A549 (cell line): ENCODE data around the gene KCNQ1OT1. TPM values are rescaled to one million over a fixed set of nuclear protein-coding genes. Genes with fewer than 3 reads are reported as not detected.

Experiments used
- ATAC-seq, 2 experiments: fragments of 200-7000 bp in 1 of 2; fragments of >200 bp in 1 of 2; cut with Nextera tagmentation in 1 of 2; cut with Tn5 transposase in 1 of 2; 3 replicates each; pipeline versions ENCODE4 v1.8.0 to v1.9.1; 2018 to 2020; ENCODE audit warnings: mild to moderate bottlenecking in 1 of 2, moderate library complexity in 1 of 2
- CTCF ChIA-PET: fragments of 300-600 bp; sonication (Branson Sonifier 250); formaldehyde crosslinking; extraction: SDS; loops from one replicate; lab custom pipeline; 2021; ENCODE audit warnings: antibody characterized with exemption, inconsistent platforms; lab: Yijun Ruan, JAX
- POLR2A ChIA-PET: fragments of 350-600 bp; formaldehyde crosslinking; extraction: SDS; loops from one replicate; lab custom pipeline; 2021; ENCODE audit warnings: antibody characterized with exemption, inconsistent platforms; lab: Yijun Ruan, JAX
- DNase-seq, 2 experiments: peaks; one replicate each; pipeline versions ENCODE4 v3.0.0 to v3.0.0-alpha.2; 2011 to 2016; ENCODE audit warnings: low read depth in 1 of 2, low spot score in 1 of 2
- FAIRE-seq: peaks from 2 replicates; lab custom pipeline; 2011; peaks lifted over from hg19 to GRCh38; lab: Jason Lieb, UNC
- H3K27ac ChIP-seq, 2 experiments: fragments of >200 bp; sonication (Bioruptor Twin); formaldehyde crosslinking; 3 replicates each; pipeline ENCODE4 v1.5.1; 2016 to 2017
- H3K4me1 ChIP-seq: fragments of >200 bp; sonication (Bioruptor Twin); formaldehyde crosslinking; 3 replicates; pipeline ENCODE4 v1.6.1; 2016
- H3K4me2 ChIP-seq: fragments of >200 bp; sonication (Bioruptor Twin); formaldehyde crosslinking; 3 replicates; pipeline ENCODE4 v1.6.1; 2016
- H3K4me3 ChIP-seq: fragments of >200 bp; sonication (Bioruptor Twin); formaldehyde crosslinking; 3 replicates; pipeline ENCODE4 v1.5.1; 2016
- H3K9me3 ChIP-seq: fragments of >200 bp; sonication (Bioruptor Twin); formaldehyde crosslinking; 3 replicates; pipeline ENCODE4 v1.6.1; 2016
- CEBPB ChIP-seq, 2 experiments: fragments of >200 bp in 1 of 2; sonication (Bioruptor Twin) in 1 of 2; formaldehyde crosslinking in 1 of 2; IDR thresholded peaks; 2 replicates each; pipeline ENCODE4 v1.6.1; 2012 to 2016
- EHMT2 ChIP-seq: fragments of 200-600 bp; sonication (generic); IDR thresholded peaks from 2 replicates; pipeline ENCODE4 v1.6.1; 2016; ENCODE audit warnings: antibody characterized with exemption, low read depth, mild to moderate bottlenecking, moderate library complexity
- FOSL2 ChIP-seq, 2 experiments: fragments of 450-650 bp in 1 of 2; fragments of >200 bp in 1 of 2; sonication (Bioruptor Twin) in 1 of 2; formaldehyde crosslinking; IDR thresholded peaks; 2 replicates each; pipeline versions ENCODE4 v1.5.0 to v1.6.1; 2016 to 2020; ENCODE audit warnings: mild to moderate bottlenecking in 1 of 2, moderate library complexity in 1 of 2
- FOXS1 ChIP-seq: fragments of 250-450 bp; sonication (Bioruptor Pico); IDR thresholded peaks from 2 replicates; pipeline ENCODE4 v1.5.0; 2020; ENCODE audit warnings: mild to moderate bottlenecking, moderate library complexity
- HDAC2 ChIP-seq: fragments of 200-600 bp; sonication (generic); IDR thresholded peaks from 2 replicates; pipeline ENCODE4 v1.6.1; 2016
- HEYL ChIP-seq: fragments of 250-450 bp; sonication (Bioruptor Pico); IDR thresholded peaks from 2 replicates; pipeline ENCODE4 v1.8.0; 2021; ENCODE audit warnings: mild to moderate bottlenecking, moderate library complexity
- HOXA7 ChIP-seq: fragments of 250-450 bp; sonication (Bioruptor Pico); IDR thresholded peaks from 2 replicates; pipeline ENCODE4 v1.5.0; 2020; ENCODE audit warnings: mild to moderate bottlenecking, moderate library complexity
- HOXB5 ChIP-seq: fragments of 250-450 bp; sonication (Bioruptor Pico); IDR thresholded peaks from 2 replicates; pipeline ENCODE4 v1.5.0; 2020; ENCODE audit warnings: mild to moderate bottlenecking, moderate library complexity
- KDM1A ChIP-seq: fragments of 200-600 bp; sonication (generic); IDR thresholded peaks from 2 replicates; pipeline ENCODE4 v1.6.1; 2016; ENCODE audit warnings: low read depth, mild to moderate bottlenecking
- MAFK ChIP-seq: fragments of 450-650 bp; IDR thresholded peaks from 2 replicates; pipeline ENCODE4 v1.6.1; 2014; ENCODE audit not compliant: partially characterized antibody
- NPAS2 ChIP-seq: fragments of 250-450 bp; sonication (Bioruptor Pico); IDR thresholded peaks from 2 replicates; pipeline ENCODE4 v1.8.0; 2022; ENCODE audit warnings: mild to moderate bottlenecking, moderate library complexity, borderline replicate concordance
- POLR2A ChIP-seq: IDR thresholded peaks from 2 replicates; pipeline ENCODE4 v1.6.1; 2012; ENCODE audit warnings: mild to moderate bottlenecking, low read length
- RAD21 ChIP-seq, 2 experiments: fragments of >200 bp in 1 of 2; sonication (Bioruptor Twin) in 1 of 2; formaldehyde crosslinking in 1 of 2; IDR thresholded peaks in 1 of 2; conservative IDR thresholded peaks in 1 of 2; 2 replicates in 1 of 2; 3 replicates in 1 of 2; pipeline ENCODE4 v1.6.1; 2012 to 2018; ENCODE audit warnings: inconsistent platforms in 1 of 2
- RNF2 ChIP-seq: fragments of 200-600 bp; sonication (generic); IDR thresholded peaks from 2 replicates; pipeline ENCODE4 v1.6.1; 2016; ENCODE audit warnings: low read depth, mild to moderate bottlenecking, antibody characterized with exemption, moderate library complexity, borderline replicate concordance
- SREBF2 ChIP-seq: fragments of 450-650 bp; IDR thresholded peaks from 2 replicates; pipeline ENCODE4 v1.6.1; 2014; ENCODE audit warnings: mild to moderate bottlenecking, moderate library complexity
- TFCP2L1 ChIP-seq: fragments of 250-450 bp; sonication (Bioruptor Pico); IDR thresholded peaks from 2 replicates; pipeline ENCODE4 v1.5.0; 2021; ENCODE audit warnings: mild to moderate bottlenecking
- TP53 ChIP-seq: fragments of 250-450 bp; sonication (Bioruptor Pico); IDR thresholded peaks from 2 replicates; pipeline ENCODE4 v1.5.0; 2021; ENCODE audit warnings: mild to moderate bottlenecking, moderate library complexity
- ZC3H11A ChIP-seq: fragments of 450-650 bp; IDR thresholded peaks from 2 replicates; pipeline ENCODE4 v1.6.1; 2014; ENCODE audit warnings: antibody characterized with exemption, mild to moderate bottlenecking
- ZNF302 ChIP-seq: fragments of 250-450 bp; sonication (Bioruptor Pico); IDR thresholded peaks from 2 replicates; pipeline ENCODE4 v1.9.0; 2021; ENCODE audit warnings: inconsistent platforms, mild to moderate bottlenecking, moderate library complexity
- ZSCAN20 ChIP-seq: fragments of 250-450 bp; sonication (Bioruptor Pico); IDR thresholded peaks from 2 replicates; pipeline ENCODE4 v1.8.0; 2022; ENCODE audit warnings: mild to moderate bottlenecking, moderate library complexity
- WGBS: methylation state at CpG from one replicate; pipeline ENCODE4 v1.1.6; 2017; ENCODE audit errors: missing lambda C conversion rate; 5-methylcytosine and 5-hydroxymethylcytosine counted together
- polyA plus RNA-seq, 4 experiments: library from polyadenylated mRNA; depleted of rRNA in 3 of 4; stranded (reverse); fragments of >200 nt; fragmentation: RNase III in 1 of 4; extraction: RNeasy Plus Mini Kit Qiagen cat#74134 plus additional on column Dnase treatment in 1 of 4; gene quantifications; 2 replicates in 3 of 4; 3 replicates in 1 of 4; pipeline ENCODE4 v1.2.3, GENCODE V29; 2011 to 2017
- TF ChIP-seq, protein P1 (sequence below): IDR thresholded peaks from 2 replicates; pipeline ENCODE4 v1.6.1; 2012
- TF ChIP-seq, protein P2 (sequence below): fragments of >200 bp; sonication (Bioruptor Twin); formaldehyde crosslinking; IDR thresholded peaks from 2 replicates; pipeline ENCODE4 v1.6.1; 2016
- TF ChIP-seq, protein P3 (sequence below): fragments of 150-350 bp; IDR thresholded peaks from 2 replicates; pipeline ENCODE4 v1.6.1; 2014; ENCODE audit warnings: low read depth, mild to moderate bottlenecking, low read length
- TF ChIP-seq, protein P4 (sequence below): IDR thresholded peaks from 2 replicates; pipeline ENCODE4 v1.6.1; 2012; ENCODE audit warnings: low read depth, borderline replicate concordance
- TF ChIP-seq, protein P5 (sequence below): IDR thresholded peaks from 2 replicates; pipeline ENCODE4 v1.6.1; 2012
- TF ChIP-seq, protein P6 (sequence below): fragments of >200 bp; sonication (Bioruptor Twin); formaldehyde crosslinking; IDR thresholded peaks from 3 replicates; pipeline ENCODE4 v1.6.1; 2016

Gene KCNQ1OT1
- polyA plus RNA-seq, 2 of the 4 experiments (the other 2 are of a cell fraction), result 0.03 to 0.13 TPM

DNA sequence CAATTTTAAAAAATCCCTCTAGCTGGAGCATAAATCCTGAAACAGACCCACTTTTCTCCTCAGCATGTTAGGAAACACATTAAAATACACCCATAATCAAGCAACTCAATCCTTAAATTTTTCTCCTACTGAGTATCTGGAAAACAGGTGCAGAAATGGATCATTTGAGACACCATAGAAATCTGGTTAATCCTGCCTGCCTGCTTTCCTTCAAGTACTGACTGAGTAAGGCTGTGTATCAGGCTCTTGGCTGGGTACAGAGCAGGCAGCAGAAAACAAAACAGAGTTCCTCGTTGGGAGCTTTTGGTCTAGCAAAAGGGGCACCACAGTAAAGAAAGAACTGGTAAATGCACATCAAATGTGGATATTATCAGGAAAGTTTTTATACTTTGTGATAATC lies 1.9 kb downstream of the KCNQ1OT1 start:
- no peak overlapping the region for H3K27ac ChIP-seq
- TF ChIP-seq, protein P1, sequence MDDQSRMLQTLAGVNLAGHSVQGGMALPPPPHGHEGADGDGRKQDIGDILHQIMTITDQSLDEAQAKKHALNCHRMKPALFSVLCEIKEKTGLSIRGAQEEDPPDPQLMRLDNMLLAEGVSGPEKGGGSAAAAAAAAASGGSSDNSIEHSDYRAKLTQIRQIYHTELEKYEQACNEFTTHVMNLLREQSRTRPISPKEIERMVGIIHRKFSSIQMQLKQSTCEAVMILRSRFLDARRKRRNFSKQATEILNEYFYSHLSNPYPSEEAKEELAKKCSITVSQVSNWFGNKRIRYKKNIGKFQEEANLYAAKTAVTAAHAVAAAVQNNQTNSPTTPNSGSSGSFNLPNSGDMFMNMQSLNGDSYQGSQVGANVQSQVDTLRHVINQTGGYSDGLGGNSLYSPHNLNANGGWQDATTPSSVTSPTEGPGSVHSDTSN, result no peak
- no peak for TF ChIP-seq HOXB5 (CRISPR knock-in tag)
- TF ChIP-seq RAD21 (conservative IDR thresholded peaks at IDR 0.05 in 1 of 2, IDR thresholded peaks at IDR 0.05 in 1 of 2), result no peak
- no peak for TF ChIP-seq FOSL2 (IDR thresholded peaks at IDR 0.05)
- no peak for TF ChIP-seq FOSL2 (CRISPR knock-in tag; IDR thresholded peaks at IDR 0.05)
- ChIA-PET POLR2A (no interaction called here), CTCF (interaction anchor here (1.0 kb wide), 1 partner anchor 11 kb away, joined by 4 read pairs; no protein-coding TSS in a partner anchor)
- no peak for FAIRE-seq
- peak overlapping the region; percentile 95 for H3K4me2 ChIP-seq
- H3K4me3 ChIP-seq, result no peak overlapping the region
- ATAC-seq, result no peak
- no peak for DNase-seq
- no peaks in the 10 kb centered on the region for H3K9me3 ChIP-seq
- WGBS, result 47% methylated on average over 1 of the region's 1 CpG
- peaks cover 16% of the 10 kb centered on the region; the same call in 2 of the 3 replicates for H3K4me1 ChIP-seq

DNA sequence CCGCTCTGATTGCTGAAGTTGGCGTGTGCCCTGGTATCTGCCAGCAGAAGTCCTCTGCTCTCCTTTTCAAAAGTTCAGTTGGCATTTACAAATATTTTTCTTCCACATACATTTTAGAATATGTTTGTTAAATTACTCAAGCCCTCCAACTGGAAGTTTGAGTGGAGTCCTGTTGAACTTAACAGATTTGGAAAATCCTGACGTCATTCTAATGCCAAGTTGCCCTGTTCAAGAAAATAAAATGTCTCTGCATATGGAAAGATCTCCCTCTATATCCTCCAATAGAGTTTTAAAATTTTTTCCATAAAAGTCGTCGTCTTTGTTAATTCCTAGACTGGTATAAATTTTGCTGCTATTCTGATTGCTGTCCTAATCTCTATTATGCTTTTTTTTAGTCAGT lies 3.3 kb downstream of the KCNQ1OT1 start:
- DNase-seq (no peak), ATAC-seq (no peak), FAIRE-seq (no peak)
- no peak for TF ChIP-seq FOXS1 (CRISPR knock-in tag)
- TF ChIP-seq HOXA7, result no peak
- no peak for TF ChIP-seq HEYL (CRISPR knock-in tag)
- TF ChIP-seq ZSCAN20 (CRISPR knock-in tag), result no peak
- TF ChIP-seq, protein P2, sequence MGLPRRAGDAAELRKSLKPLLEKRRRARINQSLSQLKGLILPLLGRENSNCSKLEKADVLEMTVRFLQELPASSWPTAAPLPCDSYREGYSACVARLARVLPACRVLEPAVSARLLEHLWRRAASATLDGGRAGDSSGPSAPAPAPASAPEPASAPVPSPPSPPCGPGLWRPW, result no peak
- TF ChIP-seq KDM1A, result no peak
- TF ChIP-seq HOXB5 (CRISPR knock-in tag), result no peak
- no peak for TF ChIP-seq ZNF302 (CRISPR knock-in tag)
- TF ChIP-seq, protein P3, sequence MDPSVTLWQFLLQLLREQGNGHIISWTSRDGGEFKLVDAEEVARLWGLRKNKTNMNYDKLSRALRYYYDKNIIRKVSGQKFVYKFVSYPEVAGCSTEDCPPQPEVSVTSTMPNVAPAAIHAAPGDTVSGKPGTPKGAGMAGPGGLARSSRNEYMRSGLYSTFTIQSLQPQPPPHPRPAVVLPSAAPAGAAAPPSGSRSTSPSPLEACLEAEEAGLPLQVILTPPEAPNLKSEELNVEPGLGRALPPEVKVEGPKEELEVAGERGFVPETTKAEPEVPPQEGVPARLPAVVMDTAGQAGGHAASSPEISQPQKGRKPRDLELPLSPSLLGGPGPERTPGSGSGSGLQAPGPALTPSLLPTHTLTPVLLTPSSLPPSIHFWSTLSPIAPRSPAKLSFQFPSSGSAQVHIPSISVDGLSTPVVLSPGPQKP, result no peak
- TF ChIP-seq, protein P4, sequence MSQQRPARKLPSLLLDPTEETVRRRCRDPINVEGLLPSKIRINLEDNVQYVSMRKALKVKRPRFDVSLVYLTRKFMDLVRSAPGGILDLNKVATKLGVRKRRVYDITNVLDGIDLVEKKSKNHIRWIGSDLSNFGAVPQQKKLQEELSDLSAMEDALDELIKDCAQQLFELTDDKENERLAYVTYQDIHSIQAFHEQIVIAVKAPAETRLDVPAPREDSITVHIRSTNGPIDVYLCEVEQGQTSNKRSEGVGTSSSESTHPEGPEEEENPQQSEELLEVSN, result no peak
- Histone ChIP-seq H3K4me2 (no peak overlapping the region), H3K4me3 (no peak overlapping the region), H3K4me1 (peaks cover 16% of the 10 kb centered on the region; the same call in 2 of the 3 replicates), H3K27ac (no peak overlapping the region), H3K9me3 (no peaks in the 10 kb centered on the region)
- WGBS, result 87% methylated on average over 5 of the region's 5 CpGs
- ChIA-PET POLR2A (no interaction called here), CTCF (interaction anchor here (1.1 kb wide), 1 partner anchor 11 kb away, joined by 4 read pairs; no protein-coding TSS in a partner anchor)

DNA sequence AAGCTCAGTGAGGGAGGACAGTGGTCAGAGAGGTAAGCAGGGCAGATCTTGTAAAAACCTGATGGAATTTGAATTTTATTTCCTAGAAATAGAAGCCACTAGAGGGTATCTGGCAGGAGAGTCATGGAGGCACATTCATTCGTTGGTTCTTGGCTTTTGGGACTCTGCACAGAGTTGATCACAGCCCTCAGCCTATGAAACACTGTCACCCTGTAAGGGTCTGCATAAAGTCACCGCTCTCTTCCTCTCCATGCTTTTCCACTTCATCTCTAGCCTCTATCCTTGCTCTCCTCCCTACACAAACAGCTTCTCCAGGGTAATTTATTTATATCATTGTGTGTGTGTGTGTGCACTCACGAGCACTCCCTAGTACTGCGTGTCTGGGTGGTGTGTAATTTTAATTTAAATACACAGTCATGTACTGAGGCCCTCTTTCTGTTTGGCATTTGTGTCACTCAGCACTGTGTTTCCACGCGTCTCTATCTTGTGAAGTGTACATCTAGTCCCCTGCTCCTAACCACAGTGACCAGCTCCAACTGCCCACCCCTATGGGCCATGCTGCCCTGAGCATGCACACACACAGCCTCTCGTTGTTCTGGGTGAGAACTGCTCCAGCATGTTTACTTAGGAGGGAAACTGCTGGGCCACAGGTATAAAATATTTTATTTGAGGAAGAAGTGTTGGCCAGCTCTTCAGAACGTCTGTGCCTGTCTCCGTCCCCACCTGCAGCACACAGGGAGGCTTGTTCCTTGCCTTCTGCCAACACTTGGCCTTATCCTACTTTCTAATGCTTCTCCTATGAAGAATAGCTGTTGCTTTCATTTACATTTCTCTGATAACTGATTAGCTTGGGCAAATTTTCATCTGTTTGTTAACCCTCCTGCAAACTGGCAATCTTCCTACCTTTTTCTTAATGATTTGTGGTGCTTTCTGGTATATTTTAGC lies 4.5 kb downstream of the KCNQ1OT1 start:
- H3K9me3 ChIP-seq, result no peaks in the 10 kb centered on the region
- peaks cover 11% of the 10 kb centered on the region; the same call in 2 of the 3 replicates for H3K4me1 ChIP-seq
- ChIA-PET POLR2A (no interaction called here), CTCF (interaction anchor here (0.9 to 2.4 kb wide), 6 partner anchors 9 to 230 kb away, joined by 3 to 14 read pairs (median 4); no protein-coding TSS in a partner anchor)
- 84% methylated on average over 9 of the region's 9 CpGs for WGBS
- H3K4me3 ChIP-seq, result no peak overlapping the region
- no peak for ATAC-seq
- TF ChIP-seq, protein P2, result no peak
- TF ChIP-seq, protein P5, sequence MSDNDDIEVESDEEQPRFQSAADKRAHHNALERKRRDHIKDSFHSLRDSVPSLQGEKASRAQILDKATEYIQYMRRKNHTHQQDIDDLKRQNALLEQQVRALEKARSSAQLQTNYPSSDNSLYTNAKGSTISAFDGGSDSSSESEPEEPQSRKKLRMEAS, result no peak
- TF ChIP-seq CEBPB (IDR thresholded peaks at IDR 0.05), result no peak
- no peak for TF ChIP-seq TFCP2L1 (CRISPR knock-in tag)
- no peak for TF ChIP-seq TP53 (CRISPR knock-in tag)
- TF ChIP-seq MAFK, result no peak
- no peak for TF ChIP-seq SREBF2
- TF ChIP-seq, protein P6, sequence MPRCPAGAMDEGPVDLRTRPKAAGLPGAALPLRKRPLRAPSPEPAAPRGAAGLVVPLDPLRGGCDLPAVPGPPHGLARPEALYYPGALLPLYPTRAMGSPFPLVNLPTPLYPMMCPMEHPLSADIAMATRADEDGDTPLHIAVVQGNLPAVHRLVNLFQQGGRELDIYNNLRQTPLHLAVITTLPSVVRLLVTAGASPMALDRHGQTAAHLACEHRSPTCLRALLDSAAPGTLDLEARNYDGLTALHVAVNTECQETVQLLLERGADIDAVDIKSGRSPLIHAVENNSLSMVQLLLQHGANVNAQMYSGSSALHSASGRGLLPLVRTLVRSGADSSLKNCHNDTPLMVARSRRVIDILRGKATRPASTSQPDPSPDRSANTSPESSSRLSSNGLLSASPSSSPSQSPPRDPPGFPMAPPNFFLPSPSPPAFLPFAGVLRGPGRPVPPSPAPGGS, result no peak
- no peak for TF ChIP-seq RNF2
- TF ChIP-seq POLR2A, result no peak
- TF ChIP-seq ZNF302 (CRISPR knock-in tag), result no peak
- TF ChIP-seq NPAS2 (CRISPR knock-in tag), result no peak
- no peak for TF ChIP-seq ZC3H11A
- no peak for TF ChIP-seq HDAC2
- no peak for TF ChIP-seq EHMT2
- no peak overlapping the region for H3K27ac ChIP-seq
- no peak overlapping the region for H3K4me2 ChIP-seq
- DNase-seq, result no peak
- FAIRE-seq, result no peak
